H1 (cell line): ENCODE data around the gene RHBDD1. TPM values are rescaled to one million over a fixed set of nuclear protein-coding genes. Genes with fewer than 3 reads are reported as not detected.

ENCODE experiments used
- CTCF ChIA-PET: fragments of 300-600 bp; sonication (Branson Sonifier 250); formaldehyde crosslinking; loops from one replicate; lab custom pipeline; 2021; ENCODE audit not compliant: partially characterized antibody; lab: Charles Lee
- POLR2A ChIA-PET: fragments of 300-600 bp; sonication (Branson Sonifier 250); formaldehyde crosslinking; loops from one replicate; lab custom pipeline; 2021; ENCODE audit warnings: inconsistent platforms; ENCODE audit not compliant: partially characterized antibody; lab: Charles Lee
- DNase-seq, 2 experiments: peaks; one replicate each; pipeline versions ENCODE4 v3.0.0 to v3.0.0-alpha.2; 2010 to 2022; ENCODE audit warnings: low spot score in 2 of 2, low read depth in 1 of 2, mixed read lengths in 1 of 2
- FAIRE-seq: peaks from 2 replicates; lab custom pipeline; 2011; peaks lifted over from hg19 to GRCh38; lab: Jason Lieb, UNC
- H2AFZ ChIP-seq: 2 replicates; pipeline ENCODE4 v1.8.1; 2012; ENCODE audit warnings: low read length, inconsistent platforms
- H2AK5ac ChIP-seq: 2 replicates; pipeline ENCODE4 v1.6.1; 2013; ENCODE audit warnings: low read depth, low read length
- H2BK120ac ChIP-seq: replicated peaks from 2 replicates; pipeline ENCODE3; 2013; ENCODE audit warnings: low read depth, low read length, inconsistent platforms
- H2BK12ac ChIP-seq: 2 replicates; pipeline ENCODE4 v1.6.1; 2013; ENCODE audit warnings: low read depth, low read length
- H2BK15ac ChIP-seq: 2 replicates; pipeline ENCODE4 v1.6.1; 2013; ENCODE audit warnings: low read length
- H2BK20ac ChIP-seq: 2 replicates; pipeline ENCODE4 v1.6.1; 2013; ENCODE audit warnings: low read length
- H2BK5ac ChIP-seq: 2 replicates; pipeline ENCODE4 v1.6.1; 2013; ENCODE audit warnings: low read depth, low read length
- H3K14ac ChIP-seq: 2 replicates; pipeline ENCODE4 v1.6.1; 2013; ENCODE audit warnings: inconsistent platforms; ENCODE audit not compliant: insufficient read length
- H3K18ac ChIP-seq: 2 replicates; pipeline ENCODE4 v1.6.1; 2013; ENCODE audit warnings: low read length; ENCODE audit errors: extremely low read depth
- H3K23ac ChIP-seq: 2 replicates; pipeline ENCODE4 v1.6.1; 2013; ENCODE audit warnings: inconsistent platforms; ENCODE audit not compliant: insufficient read length
- H3K23me2 ChIP-seq: 2 replicates; pipeline ENCODE4 v1.6.1; 2013; ENCODE audit warnings: low read depth, low read length
- H3K27ac ChIP-seq: 2 replicates; pipeline ENCODE4 v1.6.1; 2011; ENCODE audit warnings: low read depth, low read length, inconsistent platforms
- H3K27me3 ChIP-seq, 4 experiments: replicated peaks in 1 of 4; 1 replicate in 1 of 4; 2 replicates in 3 of 4; pipeline versions ENCODE4 v1.6.1 to v1.8.1; 2011 to 2013; ENCODE audit warnings: low read length in 3 of 4, mild to moderate bottlenecking in 3 of 4, inconsistent platforms in 2 of 4, mixed read lengths in 2 of 4, moderate library complexity in 1 of 4; ENCODE audit not compliant: control insufficient read depth in 3 of 4, insufficient read depth in 3 of 4; ENCODE audit errors: extremely low read depth in 1 of 4
- H3K36me3 ChIP-seq, 4 experiments: 2 replicates each; pipeline versions ENCODE4 v1.6.1 to v1.8.1; 2011 to 2013; ENCODE audit warnings: mild to moderate bottlenecking in 4 of 4, low read length in 3 of 4, moderate library complexity in 2 of 4, control low read depth in 1 of 4, inconsistent platforms in 1 of 4; ENCODE audit not compliant: insufficient read depth in 4 of 4, control insufficient read depth in 2 of 4
- H3K4ac ChIP-seq: replicated peaks from 2 replicates; pipeline ENCODE3; 2013; ENCODE audit warnings: low read length, low read depth, mixed read lengths, inconsistent platforms; ENCODE audit not compliant: insufficient read length
- H3K4me1 ChIP-seq, 4 experiments: replicated peaks in 1 of 4; 1 replicate in 1 of 4; 2 replicates in 3 of 4; pipeline versions ENCODE4 v1.6.1 to v1.8.1; 2011 to 2013; ENCODE audit warnings: low read length in 3 of 4, inconsistent platforms in 2 of 4, mixed read lengths in 1 of 4; ENCODE audit not compliant: insufficient read depth in 4 of 4, control insufficient read depth in 3 of 4
- H3K4me2 ChIP-seq, 2 experiments: 2 replicates each; pipeline versions ENCODE4 v1.6.1 to v1.8.1; 2011 to 2013; ENCODE audit warnings: low read depth in 2 of 2, low read length in 2 of 2, control low read depth in 1 of 2, inconsistent platforms in 1 of 2, mild to moderate bottlenecking in 1 of 2; ENCODE audit not compliant: insufficient read depth in 1 of 2
- H3K4me3 ChIP-seq, 4 experiments: fragments of 200-600, 300-600 bp in 1 of 4; sonication (generic), shearing (Covaris generic), sonication (Bioruptor Twin) in 1 of 4; 2 replicates each; pipeline versions ENCODE4 v1.5.1 to v1.8.1; 2011 to 2016; ENCODE audit warnings: low read length in 4 of 4, low read depth in 3 of 4, control low read depth in 2 of 4, inconsistent platforms in 2 of 4, mild to moderate bottlenecking in 2 of 4, mixed read lengths in 1 of 4, moderate library complexity in 1 of 4; ENCODE audit not compliant: insufficient read depth in 2 of 4; ENCODE audit errors: extremely low read depth in 1 of 4
- H3K56ac ChIP-seq: replicated peaks from 2 replicates; pipeline ENCODE3; 2013; ENCODE audit warnings: low read depth, mild to moderate bottlenecking, mixed read lengths, low read length, inconsistent platforms; ENCODE audit not compliant: insufficient read length
- H3K79me1 ChIP-seq: 2 replicates; pipeline ENCODE4 v1.6.1; 2013; ENCODE audit warnings: low read depth, low read length, control low read depth
- H3K79me2 ChIP-seq, 2 experiments: 2 replicates each; pipeline versions ENCODE4 v1.6.1 to v1.8.1; 2012 to 2013; ENCODE audit warnings: low read length in 2 of 2, mild to moderate bottlenecking in 2 of 2, inconsistent platforms in 1 of 2; ENCODE audit not compliant: insufficient read depth in 2 of 2, control insufficient read depth in 1 of 2
- H3K9ac ChIP-seq, 4 experiments: replicated peaks in 1 of 4; 1 replicate in 1 of 4; 2 replicates in 3 of 4; pipeline versions ENCODE4 v1.6.1 to v1.8.1; 2011 to 2013; ENCODE audit warnings: low read depth in 3 of 4, low read length in 3 of 4, control low read depth in 2 of 4, mild to moderate bottlenecking in 2 of 4, moderate library complexity in 2 of 4, inconsistent platforms in 1 of 4; ENCODE audit errors: extremely low read depth in 1 of 4
- H3K9me3 ChIP-seq, 2 experiments: 2 replicates each; pipeline versions ENCODE4 v1.6.1 to v1.8.1; 2012 to 2013; ENCODE audit warnings: mild to moderate bottlenecking in 2 of 2, moderate library complexity in 2 of 2, control low read depth in 1 of 2, inconsistent platforms in 1 of 2, low read depth in 1 of 2, low read length in 1 of 2, mixed read lengths in 1 of 2; ENCODE audit not compliant: insufficient read depth in 2 of 2
- H4K20me1 ChIP-seq, 2 experiments: replicated peaks in 1 of 2; 2 replicates each; pipeline versions ENCODE3 to v1.8.1; 2011 to 2013; ENCODE audit warnings: inconsistent platforms in 2 of 2, low read length in 2 of 2, mild to moderate bottlenecking in 1 of 2; ENCODE audit not compliant: insufficient read depth in 2 of 2, control insufficient read depth in 1 of 2
- H4K5ac ChIP-seq: 2 replicates; pipeline ENCODE4 v1.6.1; 2013; ENCODE audit warnings: low read length, low read depth, mixed read lengths, inconsistent platforms; ENCODE audit not compliant: insufficient read length
- H4K8ac ChIP-seq: 2 replicates; pipeline ENCODE4 v1.8.0; 2013; ENCODE audit warnings: mild to moderate bottlenecking, moderate library complexity, low read length, inconsistent platforms; ENCODE audit not compliant: insufficient read depth; ENCODE audit errors: extremely low read depth
- H4K91ac ChIP-seq: replicated peaks from 2 replicates; pipeline ENCODE3; 2013; ENCODE audit warnings: low read length, mixed read lengths, inconsistent platforms; ENCODE audit not compliant: insufficient read length
- CHD1 ChIP-seq: IDR thresholded peaks from 2 replicates; pipeline ENCODE4 v1.6.1; 2012; ENCODE audit warnings: low read depth, low read length, improper control_type of control experiment
- CREB1 ChIP-seq: IDR thresholded peaks from 2 replicates; pipeline ENCODE4 v1.6.1; 2012; ENCODE audit warnings: inconsistent platforms
- CTBP2 ChIP-seq: IDR thresholded peaks from 2 replicates; pipeline ENCODE4 v1.7.0; 2011; ENCODE audit warnings: borderline replicate concordance, mild to moderate bottlenecking, moderate library complexity, mixed read lengths, low read length; ENCODE audit not compliant: insufficient read depth, insufficient read length
- EGR1 ChIP-seq: IDR thresholded peaks from 2 replicates; pipeline ENCODE4 v1.6.1; 2011; ENCODE audit warnings: low read depth, low read length, borderline replicate concordance
- EZH2 ChIP-seq: fragments of 200-600 bp; sonication (generic); IDR thresholded peaks from 2 replicates; pipeline ENCODE4 v1.7.1; 2012; ENCODE audit warnings: low read depth, mild to moderate bottlenecking, moderate library complexity, low read length, inconsistent platforms; ENCODE audit not compliant: severe bottlenecking
- HDAC6 ChIP-seq: IDR thresholded peaks from one replicate; pipeline ENCODE4 v1.7.1; 2012; ENCODE audit warnings: low read depth, mild to moderate bottlenecking, inconsistent platforms, low read length, moderate library complexity
- RFX5 ChIP-seq: IDR thresholded peaks from 2 replicates; pipeline ENCODE4 v1.6.1; 2011; ENCODE audit warnings: low read depth, low read length, improper control_type of control experiment, borderline replicate concordance
- TEAD4 ChIP-seq: IDR thresholded peaks from 2 replicates; pipeline ENCODE4 v1.6.1; 2012; ENCODE audit warnings: low read depth, low read length, inconsistent platforms, mixed read lengths
- USF2 ChIP-seq: IDR thresholded peaks from 2 replicates; pipeline ENCODE4 v1.6.1; 2011; ENCODE audit warnings: low read length, improper control_type of control experiment
- ZNF274 ChIP-seq: IDR thresholded peaks from 2 replicates; pipeline ENCODE4 v1.7.0; 2012; ENCODE audit warnings: low read length, borderline replicate concordance; ENCODE audit errors: extremely low read depth
- polyA plus RNA-seq, 7 experiments: library from polyadenylated mRNA; depleted of rRNA in 3 of 7; stranded (reverse) in 5 of 7; unstranded in 2 of 7; fragments of >200 nt in 5 of 7; fragments of 200-250 nt in 2 of 7; gene quantifications; 1 replicate in 5 of 7; 2 replicates in 1 of 7; 4 replicates in 1 of 7; pipeline versions ENCODE4 v1.2.1 to v1.2.3, GENCODE V29; 2011 to 2013; ENCODE audit warnings: missing spikeins in 2 of 7, mixed read lengths in 2 of 7
- total RNA-seq: library from RNA; stranded (reverse); fragmentation: NEBNext Ultra II Directional; extraction: Animal tissue kit (Norgen Biotek cat#: 25700); gene quantifications from 2 replicates; pipeline ENCODE4 v1.2.1, GENCODE V29; 2021

Gene RHBDD1
- total and polyA plus RNA-seq, 2 of the 8 experiments (the other 6 are each of a cell fraction or from before 2014, with no cell fraction given) = 10.5 to 23.1 TPM

GRCh38 chr2:226860087-226860486 is 24.2 kb downstream of the RHBDD1 start:
- TF ChIP-seq ZNF274 = no peak
- TF ChIP-seq RFX5 = no peak
- TF ChIP-seq TEAD4 = no peak
- TF ChIP-seq EZH2 = no peak
- TF ChIP-seq USF2 = no peak
- no peak for TF ChIP-seq CHD1
- TF ChIP-seq CTBP2 = no peak
- TF ChIP-seq EGR1 = no peak
- no peak for TF ChIP-seq HDAC6
- no peak for TF ChIP-seq CREB1
- H3K4me1 ChIP-seq = peaks cover 0 to 15% (median 3%) of the 10 kb centered on the region in 4 experiments; a peak in 4 of 7 replicates
- no peaks in the 10 kb centered on the region for H3K27me3 ChIP-seq
- H3K36me3 ChIP-seq = peaks cover 0 to 3% (median 1%) of the 10 kb centered on the region in 4 experiments; a peak in 3 of 8 replicates
- no peak overlapping the region for H4K8ac ChIP-seq
- no peak overlapping the region for H2BK120ac ChIP-seq
- no peak overlapping the region for H2BK12ac ChIP-seq
- FAIRE-seq (no peak), DNase-seq (no peak)
- CTCF ChIA-PET = interaction anchor here (0.7 kb wide), 1 partner anchor 7 kb away, joined by 3 read pairs; no protein-coding TSS in a partner anchor
- no peak overlapping the region for H3K23ac ChIP-seq
- no peak overlapping the region for H4K91ac ChIP-seq
- no peak overlapping the region for H2BK15ac ChIP-seq
- no peak overlapping the region for H3K9ac ChIP-seq
- H2AFZ ChIP-seq = no peak overlapping the region
- no peak overlapping the region for H3K4me3 ChIP-seq
- no peaks in the 10 kb centered on the region for H3K9me3 ChIP-seq
- no peaks in the 10 kb centered on the region for H4K20me1 ChIP-seq
- no peak overlapping the region for H4K5ac ChIP-seq
- no peak overlapping the region for H2AK5ac ChIP-seq
- H3K27ac ChIP-seq = no peak overlapping the region
- H3K4ac ChIP-seq = no peak overlapping the region
- no peaks in the 10 kb centered on the region; a peak in 1 of 4 replicates for H3K79me2 ChIP-seq
- no peak overlapping the region for H2BK5ac ChIP-seq
- no peak overlapping the region for H2BK20ac ChIP-seq
- H3K23me2 ChIP-seq = no peaks in the 10 kb centered on the region; the same call in 1 of the 2 replicates
- no peak overlapping the region for H3K4me2 ChIP-seq
- H3K18ac ChIP-seq = no peak overlapping the region
- H3K79me1 ChIP-seq = no peaks in the 10 kb centered on the region; the same call in 1 of the 2 replicates
- POLR2A ChIA-PET = no interaction called here
- H3K56ac ChIP-seq = no peak overlapping the region
- H3K14ac ChIP-seq = no peak overlapping the region
